HepG2 (cell line): Measurements from ENCODE around the gene NRSN2. TPM values are rescaled to one million over a fixed set of nuclear protein-coding genes. Genes with fewer than 3 reads are reported as not detected.

Experiments used
- ATAC-seq: fragments of 200-7000 bp; cut with Tn5 transposase; 3 replicates; pipeline ENCODE4 v1.9.1; 2020; ENCODE audit warnings: mild to moderate bottlenecking, moderate library complexity
- BruUV-seq: library from RNA; stranded (reverse); fragments of 400-500 nt; replicated peaks from 2 replicates; lab custom pipeline; 2021; lab: Mats Ljungman, UMichigan
- CTCF ChIA-PET: fragments of 300-600 bp; formaldehyde crosslinking; extraction: SDS; loops from one replicate; lab custom pipeline; 2021; ENCODE audit warnings: low total read pairs, inconsistent platforms, low intra/inter-chr PET ratio; lab: Yijun Ruan, JAX
- POLR2A ChIA-PET: fragments of 350-600 bp; sonication (Branson Sonifier 250); formaldehyde crosslinking; loops from one replicate; lab custom pipeline; 2020; ENCODE audit warnings: antibody characterized with exemption, inconsistent platforms; lab: Yijun Ruan, JAX
- DNase-seq: peaks from one replicate; pipeline ENCODE4 v3.0.0-alpha.2; 2015; ENCODE audit warnings: low spot score
- FAIRE-seq: peaks from 3 replicates; lab custom pipeline; 2011; peaks lifted over from hg19 to GRCh38; lab: Jason Lieb, UNC
- H2AFZ ChIP-seq: one replicate; pipeline ENCODE4 v1.6.1; 2011; ENCODE audit warnings: low read length, inconsistent platforms
- H3K27ac ChIP-seq: fragments of 300-600 bp; 3 replicates; pipeline ENCODE4 v1.8.0; 2011; ENCODE audit warnings: mixed run types, mild to moderate bottlenecking, mixed read lengths, low read length, inconsistent platforms; ENCODE audit not compliant: insufficient read depth; ENCODE audit errors: extremely low read length
- H3K27me3 ChIP-seq, 2 experiments: fragments of 200-600 bp in 1 of 2; 2 replicates in 1 of 2; 3 replicates in 1 of 2; pipeline versions ENCODE4 v1.6.0 to v1.8.0; 2011; ENCODE audit warnings: low read length in 2 of 2, mild to moderate bottlenecking in 2 of 2, moderate library complexity in 2 of 2, inconsistent platforms in 1 of 2; ENCODE audit not compliant: insufficient read depth in 2 of 2, control insufficient read depth in 1 of 2
- H3K36me3 ChIP-seq, 2 experiments: fragments of 200-600 bp in 1 of 2; replicated peaks in 1 of 2; 2 replicates in 1 of 2; 3 replicates in 1 of 2; pipeline versions ENCODE4 v1.5.1 to v1.8.0; 2011; ENCODE audit warnings: low read length in 2 of 2, inconsistent platforms in 1 of 2; ENCODE audit not compliant: insufficient read depth in 2 of 2, control insufficient read depth in 1 of 2
- H3K4me1 ChIP-seq: 2 replicates; pipeline ENCODE4 v1.5.1; 2012; ENCODE audit warnings: low read length, inconsistent platforms; ENCODE audit not compliant: insufficient read depth
- H3K4me2 ChIP-seq: 2 replicates; pipeline ENCODE4 v1.6.0; 2011; ENCODE audit warnings: low read depth, low read length, inconsistent platforms
- H3K4me3 ChIP-seq, 3 experiments: fragments of 200-600 bp in 1 of 3; sonication (generic), shearing (Covaris generic) in 1 of 3; replicated peaks in 1 of 3; 2 replicates each; pipeline ENCODE4 v1.5.1; 2011 to 2016; ENCODE audit warnings: low read length in 3 of 3, inconsistent platforms in 2 of 3, low read depth in 2 of 3, mild to moderate bottlenecking in 2 of 3, control low read depth in 1 of 3, mixed read lengths in 1 of 3; ENCODE audit not compliant: insufficient read depth in 1 of 3
- H3K79me2 ChIP-seq: one replicate; pipeline ENCODE4 v1.6.1; 2011; ENCODE audit warnings: low read length, inconsistent platforms; ENCODE audit not compliant: insufficient read depth
- H3K9ac ChIP-seq: 2 replicates; pipeline ENCODE4 v1.6.0; 2011; ENCODE audit warnings: mild to moderate bottlenecking, low read depth, low read length, inconsistent platforms; ENCODE audit not compliant: insufficient read depth
- H3K9me3 ChIP-seq: 2 replicates; pipeline ENCODE4 v1.5.1; 2012; ENCODE audit warnings: mild to moderate bottlenecking, low read length
- H4K20me1 ChIP-seq: 2 replicates; pipeline ENCODE4 v1.6.0; 2011; ENCODE audit warnings: inconsistent platforms, mild to moderate bottlenecking, low read length, moderate library complexity; ENCODE audit not compliant: insufficient read depth
- CHD4 ChIP-seq: fragments of 200-600 bp; sonication (generic); IDR thresholded peaks from 2 replicates; pipeline ENCODE4 v1.7.0; 2017; ENCODE audit warnings: mild to moderate bottlenecking, low read length, borderline replicate concordance
- IKZF4 ChIP-seq: sonication (generic); formaldehyde crosslinking; IDR thresholded peaks from 2 replicates; pipeline ENCODE4 v1.5.1; 2020; ENCODE audit warnings: borderline replicate concordance, mild to moderate bottlenecking, low read depth, missing genetic modification reagents; ENCODE audit errors: not compliant biosample characterization
- MAFF ChIP-seq: IDR thresholded peaks from 2 replicates; pipeline ENCODE4 v1.6.1; 2011; ENCODE audit warnings: low read depth, low read length, improper control_type of control experiment
- MIER3 ChIP-seq: IDR thresholded peaks from 2 replicates; pipeline ENCODE4 v1.6.1; 2016; ENCODE audit warnings: missing compliant biosample characterization, borderline replicate concordance
- RARA ChIP-seq: IDR thresholded peaks from 2 replicates; pipeline ENCODE4 v1.6.1; 2016; ENCODE audit warnings: missing genetic modification reagents, missing compliant biosample characterization
- RBM39 ChIP-seq: fragments of 200-400 bp; formaldehyde crosslinking; IDR thresholded peaks from one replicate; pipeline ENCODE4 v1.6.1; 2018; ENCODE audit warnings: antibody characterized with exemption, mild to moderate bottlenecking, low read depth, low read length; ENCODE audit not compliant: poor library complexity, severe bottlenecking
- SOX13 ChIP-seq, 3 experiments: fragments of 450-650 bp in 1 of 3; sonication (generic) in 1 of 3; formaldehyde crosslinking in 1 of 3; IDR thresholded peaks in 2 of 3; conservative IDR thresholded peaks in 1 of 3; 2 replicates each; pipeline versions ENCODE4 v1.5.0 to v1.6.1; 2016 to 2020; ENCODE audit warnings: antibody characterized with exemption in 1 of 3, mild to moderate bottlenecking in 1 of 3, missing compliant biosample characterization in 1 of 3, missing genetic modification reagents in 1 of 3, moderate library complexity in 1 of 3
- ZC3H4 ChIP-seq: sonication (generic); formaldehyde crosslinking; IDR thresholded peaks from 2 replicates; pipeline ENCODE4 v1.4.0; 2020; ENCODE audit warnings: missing genetic modification reagents, borderline replicate concordance
- ZNF552 ChIP-seq: sonication (generic); formaldehyde crosslinking; IDR thresholded peaks from 2 replicates; pipeline ENCODE4 v1.9.0; 2022; ENCODE audit warnings: missing genetic modification reagents, mild to moderate bottlenecking, borderline replicate concordance
- ZNF788 ChIP-seq: sonication (generic); formaldehyde crosslinking; IDR thresholded peaks from 2 replicates; pipeline ENCODE4 v1.5.0; 2020; ENCODE audit warnings: mild to moderate bottlenecking, missing genetic modification reagents, borderline replicate concordance
- WGBS: methylation state at CpG from one replicate; pipeline ENCODE4 v1.1.6; 2017; ENCODE audit warnings: low lambda C conversion rate; 5-methylcytosine and 5-hydroxymethylcytosine counted together
- in situ Hi-C: cut with HindIII; loops from 2 replicates; pipeline ENCODE4 v1.10.0; 2017; ENCODE audit warnings: low pct_unique_long_range_greater_than_20kb; ENCODE audit not compliant: extremely low pct_ligation_motif_present
- intact Hi-C: fragments of 100-400 bp; cut with micrococcal nuclease; formaldehyde crosslinking; loops from one replicate; pipeline ENCODE4 v1.10.0; 2022; ENCODE audit not compliant: unreplicated experiment
- polyA plus RNA-seq, 8 experiments: library from polyadenylated mRNA; depleted of rRNA in 3 of 8; stranded (reverse) in 7 of 8; unstranded in 1 of 8; fragments of >200 nt; fragmentation: Illumina TruSeq in 4 of 8; extraction: Trizol in 4 of 8; gene quantifications; 2 replicates each; pipeline versions ENCODE4 v1.2.1 to v1.2.3, GENCODE V29; 2011 to 2016; ENCODE audit warnings: low read depth in 4 of 8, missing spikeins in 1 of 8, mixed read lengths in 1 of 8; ENCODE audit not compliant: insufficient read depth in 1 of 8
- total RNA-seq, 5 experiments: library from RNA; depleted of rRNA; stranded (reverse); fragments of >200 nt; fragmentation: Illumina TruSeq; extraction: Trizol; gene quantifications; 2 replicates each; pipeline ENCODE4 v1.2.3, GENCODE V29; 2016; ENCODE audit warnings: low read depth in 1 of 5
- TF ChIP-seq, protein P1 (sequence below): sonication (generic); formaldehyde crosslinking; IDR thresholded peaks from 2 replicates; pipeline ENCODE4 v1.5.0; 2020; ENCODE audit warnings: mild to moderate bottlenecking, missing genetic modification reagents
- TF ChIP-seq, protein P2 (sequence below): sonication (generic); formaldehyde crosslinking; conservative IDR thresholded peaks from 2 replicates; pipeline ENCODE4 v1.4.0; 2020; ENCODE audit warnings: missing genetic modification reagents

NRSN2 gene
- total and polyA plus RNA-seq, 2 of the 13 experiments (the other 11 are each of a cell fraction or from before 2014, with no cell fraction given), result 32.3 to 49.4 TPM

DNA sequence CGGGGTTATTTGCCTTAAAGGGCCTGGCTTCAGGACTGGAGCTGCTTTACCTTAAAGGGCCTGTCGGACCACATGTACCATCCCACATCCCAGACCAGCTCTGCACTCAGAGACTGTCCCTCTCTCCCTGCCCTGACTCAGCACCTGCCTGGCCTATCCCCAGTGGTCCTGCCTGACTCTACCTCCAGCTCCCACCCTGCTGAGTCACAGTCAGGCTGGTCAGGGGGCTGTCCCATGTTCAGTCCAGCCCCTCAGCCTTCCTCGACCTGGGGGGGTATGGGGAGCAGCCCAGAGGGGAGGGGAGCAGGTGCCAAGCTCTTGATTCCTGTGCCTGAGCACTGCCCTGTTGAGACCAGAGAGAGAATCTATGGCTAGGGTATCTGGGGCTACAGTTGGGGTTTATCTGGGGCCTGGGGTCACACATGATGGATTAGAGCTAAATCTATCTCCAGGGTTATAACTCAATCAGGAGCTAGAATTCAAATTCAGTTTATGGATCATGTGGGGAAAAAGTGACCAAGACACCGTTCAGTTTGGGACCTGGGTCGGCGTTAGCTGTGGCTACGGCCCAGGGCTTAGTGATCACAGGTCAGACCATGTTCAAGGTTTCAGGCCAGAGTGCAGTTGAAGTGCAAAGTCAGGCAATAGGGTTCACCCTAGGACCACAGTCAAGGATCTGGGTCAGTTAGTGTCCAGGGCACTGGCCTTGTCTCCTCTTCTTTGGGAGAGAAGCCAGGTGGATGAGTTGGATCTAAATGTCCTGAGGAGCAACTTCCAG, 24.3 kb downstream of the NRSN2 start (continued):
- TF ChIP-seq ZC3H4 (CRISPR knock-in tag), result 0 out of 2 replicates have a peak, but pooled peaks have one; percentile 95
- TF ChIP-seq, protein P1, sequence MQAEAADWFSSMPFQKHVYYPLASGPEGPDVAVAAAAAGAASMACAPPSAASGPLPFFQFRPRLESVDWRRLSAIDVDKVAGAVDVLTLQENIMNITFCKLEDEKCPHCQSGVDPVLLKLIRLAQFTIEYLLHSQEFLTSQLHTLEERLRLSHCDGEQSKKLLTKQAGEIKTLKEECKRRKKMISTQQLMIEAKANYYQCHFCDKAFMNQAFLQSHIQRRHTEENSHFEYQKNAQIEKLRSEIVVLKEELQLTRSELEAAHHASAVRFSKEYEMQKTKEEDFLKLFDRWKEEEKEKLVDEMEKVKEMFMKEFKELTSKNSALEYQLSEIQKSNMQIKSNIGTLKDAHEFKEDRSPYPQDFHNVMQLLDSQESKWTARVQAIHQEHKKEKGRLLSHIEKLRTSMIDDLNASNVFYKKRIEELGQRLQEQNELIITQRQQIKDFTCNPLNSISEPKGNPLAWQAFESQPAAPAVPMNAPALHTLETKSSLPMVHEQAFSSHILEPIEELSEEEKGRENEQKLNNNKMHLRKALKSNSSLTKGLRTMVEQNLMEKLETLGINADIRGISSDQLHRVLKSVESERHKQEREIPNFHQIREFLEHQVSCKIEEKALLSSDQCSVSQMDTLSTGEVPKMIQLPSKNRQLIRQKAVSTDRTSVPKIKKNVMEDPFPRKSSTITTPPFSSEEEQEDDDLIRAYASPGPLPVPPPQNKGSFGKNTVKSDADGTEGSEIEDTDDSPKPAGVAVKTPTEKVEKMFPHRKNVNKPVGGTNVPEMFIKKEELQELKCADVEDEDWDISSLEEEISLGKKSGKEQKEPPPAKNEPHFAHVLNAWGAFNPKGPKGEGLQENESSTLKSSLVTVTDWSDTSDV (CRISPR knock-in tag), result peak; percentile 66; the same call in 1 of the 2 replicates
- peak; percentile 64 for TF ChIP-seq MAFF
- peak; percentile 77 for TF ChIP-seq IKZF4 (CRISPR knock-in tag)
- TF ChIP-seq ZNF788 (CRISPR knock-in tag), result 0 out of 2 replicates have a peak, but pooled peaks have one; percentile 24

DNA sequence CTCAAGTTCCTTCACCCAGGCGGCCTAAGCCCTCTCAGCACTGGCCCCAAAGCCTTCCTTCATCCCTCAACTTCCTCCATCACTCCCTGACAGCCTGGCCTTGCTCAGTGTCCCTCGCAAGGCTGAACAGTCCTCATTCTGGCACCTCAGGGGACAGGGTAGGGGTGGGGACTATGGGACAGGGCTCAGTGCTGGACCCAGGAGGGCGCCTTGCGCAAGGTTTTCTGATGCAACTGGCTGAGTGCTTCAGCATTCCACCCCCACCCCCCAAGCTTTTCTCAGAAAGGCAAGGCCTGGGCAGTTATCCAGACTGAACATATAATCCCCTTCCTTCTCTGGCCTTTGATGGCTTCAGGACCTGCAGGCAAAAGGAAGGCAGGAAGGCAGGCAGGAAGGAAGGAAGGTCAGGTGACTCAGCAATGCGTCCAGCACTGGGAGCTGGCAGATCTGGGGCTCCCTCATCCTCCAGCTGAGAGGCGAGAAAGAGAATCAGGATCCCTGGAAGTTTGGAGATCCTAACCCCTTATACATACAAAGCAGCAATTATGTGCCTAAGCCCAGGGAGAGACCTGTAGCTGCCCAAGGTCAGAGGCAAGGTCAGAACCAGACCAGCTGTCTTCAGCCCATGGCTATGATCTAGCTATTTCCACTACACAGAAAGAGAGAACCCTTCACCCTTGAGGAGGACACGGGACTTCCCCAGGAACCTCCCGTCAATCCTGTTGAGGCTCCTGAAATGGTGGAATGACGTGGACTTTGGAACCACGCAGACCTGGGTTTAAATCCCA, 25.0 kb downstream of the NRSN2 start:
- POLR2A ChIA-PET, result interaction anchor here (0.6 to 25.4 kb wide), 22 partner anchors 11 to 358 kb away, joined by 3 to 1587 read pairs (median 6); partner anchors contain the start of genes CSNK2A1, NRSN2, RBCK1 and SOX12
- DNase-seq (peak; percentile 99), FAIRE-seq (peak; percentile 98), ATAC-seq (peak; percentile 88)
- Histone ChIP-seq H3K27ac (peak overlapping the region; percentile 88), H3K4me1 (peaks cover 69% of the 10 kb centered on the region), H3K9ac (peak overlapping the region; percentile 73), H3K4me2 (peak overlapping the region; percentile 76), H2AFZ (no peak overlapping the region), H3K27me3 (no peaks in the 10 kb centered on the region), H3K79me2 (no peaks in the 10 kb centered on the region), H4K20me1 (no peaks in the 10 kb centered on the region), H3K36me3 (no peaks in the 10 kb centered on the region), H3K4me3 (peak overlapping the region; percentile 1 to 58 (median 5); a peak in 5 of 6 replicates), H3K9me3 (no peaks in the 10 kb centered on the region)
- in situ Hi-C loops, result no loop called here
- TSS peak; percentile 90 for BruUV-seq
- CTCF ChIA-PET, result interaction anchor here (2.4 kb wide), 1 partner anchor 10 kb away, joined by 6 read pairs; no protein-coding TSS in a partner anchor
- intact Hi-C loops, result loop anchor here (1.0 to 2.0 kb wide), 3 partner anchors 8 to 31 kb away; partner anchors contain the start of gene TRIB3
- WGBS, result 5% methylated on average over 10 of the region's 10 CpGs
- TF ChIP-seq SOX13 (IDR thresholded peaks at IDR 0.05), result peak; percentile 65; the same call in 1 of the 2 replicates
- TF ChIP-seq SOX13 (CRISPR knock-in tag; conservative IDR thresholded peaks at IDR 0.05 in 1 of 2, IDR thresholded peaks at IDR 0.05 in 1 of 2), result peak in 1 of 2 experiments; percentile 88; a peak in 2 of 4 replicates
- peak; percentile 81 for TF ChIP-seq RARA (CRISPR knock-in tag)
- TF ChIP-seq RBM39, result peak; percentile 54
- TF ChIP-seq MIER3 (CRISPR knock-in tag), result peak; percentile 98
- TF ChIP-seq CHD4, result peak; percentile 73; the same call in 1 of the 2 replicates
- peak; percentile 10; the same call in 1 of the 2 replicates for TF ChIP-seq MAFF
- peak; percentile 96 for TF ChIP-seq ZNF552
- TF ChIP-seq, protein P2, sequence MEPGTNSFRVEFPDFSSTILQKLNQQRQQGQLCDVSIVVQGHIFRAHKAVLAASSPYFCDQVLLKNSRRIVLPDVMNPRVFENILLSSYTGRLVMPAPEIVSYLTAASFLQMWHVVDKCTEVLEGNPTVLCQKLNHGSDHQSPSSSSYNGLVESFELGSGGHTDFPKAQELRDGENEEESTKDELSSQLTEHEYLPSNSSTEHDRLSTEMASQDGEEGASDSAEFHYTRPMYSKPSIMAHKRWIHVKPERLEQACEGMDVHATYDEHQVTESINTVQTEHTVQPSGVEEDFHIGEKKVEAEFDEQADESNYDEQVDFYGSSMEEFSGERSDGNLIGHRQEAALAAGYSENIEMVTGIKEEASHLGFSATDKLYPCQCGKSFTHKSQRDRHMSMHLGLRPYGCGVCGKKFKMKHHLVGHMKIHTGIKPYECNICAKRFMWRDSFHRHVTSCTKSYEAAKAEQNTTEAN (CRISPR knock-in tag), result peak; percentile 88
